ENCODE data around the gene KY. TPM values are rescaled to one million over a fixed set of nuclear protein-coding genes. Genes with fewer than 3 reads are reported as not detected.

Gene KY
- total RNA-seq, 1 experiment from 2014 or later, result 0.29 TPM

GRCh38 chr3:134658555-134658954 lies 7.7 kb upstream of the KY start:
- no TSS peak for BruUV-seq (replicated peaks)
- Histone ChIP-seq H3K4me2 (ENCODE audit: low read length) (no peak overlapping the region), H3K9ac (ENCODE audit: low read length) (no peak overlapping the region), H3K4me3 (ENCODE audit: low read length) (no peak overlapping the region), H3K27me3 (ENCODE audit: low read length) (peaks cover 30% of the 10 kb centered on the region), H3F3A (ENCODE audit: low read length, unreplicated experiment) (no peaks in the 10 kb centered on the region), H3K36me3 (ENCODE audit: low read depth, low read length) (no peaks in the 10 kb centered on the region), H3K27ac (ENCODE audit: low read length) (no peak overlapping the region), H4K20me1 (ENCODE audit: low read length) (no peaks in the 10 kb centered on the region), H3K79me2 (ENCODE audit: low read length) (no peaks in the 10 kb centered on the region), H3K4me1 (ENCODE audit: insufficient read depth, low read length) (no peaks in the 10 kb centered on the region), H2AFZ (ENCODE audit: low read length) (no peak overlapping the region), H3K9me2 (replicated peaks; ENCODE audit: low read length) (no peaks in the 10 kb centered on the region), H3K9me3 (ENCODE audit: low read length) (no peaks in the 10 kb centered on the region)
- ATAC-seq (no peak), DNase-seq (no peak)
- CTCF ChIA-PET, result no interaction called here
- intact Hi-C loops (cut with micrococcal nuclease), result no loop called here
- TF ChIP-seq, protein P1, sequence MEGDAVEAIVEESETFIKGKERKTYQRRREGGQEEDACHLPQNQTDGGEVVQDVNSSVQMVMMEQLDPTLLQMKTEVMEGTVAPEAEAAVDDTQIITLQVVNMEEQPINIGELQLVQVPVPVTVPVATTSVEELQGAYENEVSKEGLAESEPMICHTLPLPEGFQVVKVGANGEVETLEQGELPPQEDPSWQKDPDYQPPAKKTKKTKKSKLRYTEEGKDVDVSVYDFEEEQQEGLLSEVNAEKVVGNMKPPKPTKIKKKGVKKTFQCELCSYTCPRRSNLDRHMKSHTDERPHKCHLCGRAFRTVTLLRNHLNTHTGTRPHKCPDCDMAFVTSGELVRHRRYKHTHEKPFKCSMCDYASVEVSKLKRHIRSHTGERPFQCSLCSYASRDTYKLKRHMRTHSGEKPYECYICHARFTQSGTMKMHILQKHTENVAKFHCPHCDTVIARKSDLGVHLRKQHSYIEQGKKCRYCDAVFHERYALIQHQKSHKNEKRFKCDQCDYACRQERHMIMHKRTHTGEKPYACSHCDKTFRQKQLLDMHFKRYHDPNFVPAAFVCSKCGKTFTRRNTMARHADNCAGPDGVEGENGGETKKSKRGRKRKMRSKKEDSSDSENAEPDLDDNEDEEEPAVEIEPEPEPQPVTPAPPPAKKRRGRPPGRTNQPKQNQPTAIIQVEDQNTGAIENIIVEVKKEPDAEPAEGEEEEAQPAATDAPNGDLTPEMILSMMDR (conservative IDR thresholded peaks at IDR 0.05; ENCODE audit: low read depth, low read length), result no peak
- TF ChIP-seq EZH2phosphoT487 (IDR thresholded peaks at IDR 0.05; ENCODE audit: borderline replicate concordance, low read length) (no peak), EZH2 (IDR thresholded peaks at IDR 0.05; ENCODE audit: low read length, unreplicated experiment) (no peak)
- POLR2A ChIA-PET (ENCODE audit: unreplicated experiment), result no interaction called here

DNA sequence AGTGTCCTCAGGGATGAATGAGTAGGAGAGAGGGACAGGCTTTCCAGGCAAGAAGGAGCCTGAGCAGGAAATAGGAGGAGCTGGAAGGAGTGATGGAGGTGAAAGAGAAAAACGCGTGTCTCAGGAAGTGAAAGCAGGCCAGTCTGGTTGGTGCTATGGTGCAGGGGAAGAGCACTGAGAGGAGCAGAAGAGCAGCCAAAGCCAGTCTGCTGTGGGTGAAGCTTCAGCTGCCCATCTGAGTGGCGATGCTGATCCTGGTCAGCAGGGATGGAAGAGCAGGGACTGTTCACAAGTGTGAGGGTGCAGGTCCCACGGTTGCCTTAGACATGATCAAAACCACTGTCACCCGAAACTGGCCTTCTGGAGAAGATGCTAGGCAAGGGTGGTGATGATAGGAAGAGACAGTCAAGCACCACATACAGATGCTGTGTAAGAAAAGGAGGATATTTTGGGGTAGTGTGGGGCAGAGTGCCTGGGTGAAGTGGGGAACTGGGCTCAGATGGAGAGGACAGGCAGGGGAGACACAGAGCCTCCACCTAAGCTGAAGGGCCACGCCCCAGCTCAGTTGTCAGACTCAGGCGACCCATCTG lies 5.5 kb upstream of the KY start:
- no peaks in the 10 kb centered on the region for H3F3A ChIP-seq (ENCODE audit: low read length, unreplicated experiment)
- H3K36me3 ChIP-seq (ENCODE audit: low read depth, low read length), result no peaks in the 10 kb centered on the region
- TF ChIP-seq EZH2phosphoT487 (IDR thresholded peaks at IDR 0.05; ENCODE audit: borderline replicate concordance, low read length) (no peak), EZH2 (IDR thresholded peaks at IDR 0.05; ENCODE audit: low read length, unreplicated experiment) (no peak)
- TF ChIP-seq, protein P1 (conservative IDR thresholded peaks at IDR 0.05; ENCODE audit: low read depth, low read length), result no peak
- no peak overlapping the region for H3K4me2 ChIP-seq (ENCODE audit: low read length)
- no peak overlapping the region for H2AFZ ChIP-seq (ENCODE audit: low read length)
- H3K9ac ChIP-seq (ENCODE audit: low read length), result no peak overlapping the region
- DNase-seq (no peak), ATAC-seq (no peak)
- H3K79me2 ChIP-seq (ENCODE audit: low read length), result no peaks in the 10 kb centered on the region
- POLR2A ChIA-PET (ENCODE audit: unreplicated experiment), result no interaction called here
- H3K9me3 ChIP-seq (ENCODE audit: low read length), result no peaks in the 10 kb centered on the region
- H3K4me3 ChIP-seq (ENCODE audit: low read length), result no peak overlapping the region
- H3K4me1 ChIP-seq (ENCODE audit: insufficient read depth, low read length), result no peaks in the 10 kb centered on the region
- no peaks in the 10 kb centered on the region for H4K20me1 ChIP-seq (ENCODE audit: low read length)
- intact Hi-C loops (cut with micrococcal nuclease), result no loop called here
- no TSS peak for BruUV-seq (replicated peaks)
- no peak overlapping the region for H3K27ac ChIP-seq (ENCODE audit: low read length)
- no peaks in the 10 kb centered on the region for H3K9me2 ChIP-seq (replicated peaks; ENCODE audit: low read length)
- peaks cover 36% of the 10 kb centered on the region for H3K27me3 ChIP-seq (ENCODE audit: low read length)
- CTCF ChIA-PET, result no interaction called here

DNA sequence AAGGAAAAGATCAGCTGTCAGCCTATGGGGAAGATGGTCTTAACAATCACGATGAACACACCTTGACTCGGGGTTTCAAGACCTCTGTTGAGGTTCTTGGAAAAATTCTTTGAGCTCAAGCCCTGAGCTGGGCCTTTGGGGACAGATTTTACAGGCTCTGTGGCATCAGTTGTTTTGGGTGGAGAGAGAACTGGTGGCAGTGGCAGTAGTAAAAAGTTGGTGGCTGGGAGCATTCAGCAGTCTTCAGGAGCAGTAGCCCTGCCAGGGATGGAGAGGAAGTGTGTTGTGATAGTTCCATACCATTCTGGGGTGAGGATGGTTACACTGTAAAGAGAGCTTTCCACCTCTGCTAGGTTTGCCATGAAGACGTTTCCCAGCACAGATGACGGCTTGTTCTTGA lies 4.9 kb upstream of the KY start:
- ATAC-seq, result no peak
- DNase-seq, result no peak
- Histone ChIP-seq H3K4me2 (ENCODE audit: low read length) (no peak overlapping the region), H3K79me2 (ENCODE audit: low read length) (no peaks in the 10 kb centered on the region), H3F3A (ENCODE audit: low read length, unreplicated experiment) (no peaks in the 10 kb centered on the region), H2AFZ (ENCODE audit: low read length) (no peak overlapping the region), H3K27me3 (ENCODE audit: low read length) (peaks cover 36% of the 10 kb centered on the region), H3K27ac (ENCODE audit: low read length) (no peak overlapping the region), H3K9me3 (ENCODE audit: low read length) (no peaks in the 10 kb centered on the region), H3K9ac (ENCODE audit: low read length) (no peak overlapping the region), H3K4me3 (ENCODE audit: low read length) (no peak overlapping the region), H4K20me1 (ENCODE audit: low read length) (no peaks in the 10 kb centered on the region), H3K36me3 (ENCODE audit: low read depth, low read length) (no peaks in the 10 kb centered on the region), H3K4me1 (ENCODE audit: insufficient read depth, low read length) (no peaks in the 10 kb centered on the region), H3K9me2 (replicated peaks; ENCODE audit: low read length) (no peaks in the 10 kb centered on the region)
- no peak for TF ChIP-seq EZH2 (IDR thresholded peaks at IDR 0.05; ENCODE audit: low read length, unreplicated experiment)
- TF ChIP-seq, protein P1 (conservative IDR thresholded peaks at IDR 0.05; ENCODE audit: low read depth, low read length), result no peak
- no peak for TF ChIP-seq EZH2phosphoT487 (IDR thresholded peaks at IDR 0.05; ENCODE audit: borderline replicate concordance, low read length)
- intact Hi-C loops (cut with micrococcal nuclease), result no loop called here
- ChIA-PET CTCF (no interaction called here), POLR2A (ENCODE audit: unreplicated experiment) (no interaction called here)
- no TSS peak for BruUV-seq (replicated peaks)
